HCT116 (cell line): ENCODE results near the gene FAM110D. TPM values are rescaled to one million over a fixed set of nuclear protein-coding genes. Genes with fewer than 3 reads are reported as not detected.

ENCODE experiments used
- ATAC-seq: fragments of 200-7000 bp; cut with Tn5 transposase; 2 replicates; pipeline ENCODE4 v1.9.1; 2020; ENCODE audit warnings: mild to moderate bottlenecking, moderate library complexity
- BruUV-seq: library from RNA; stranded (reverse); fragments of 400-500 nt; replicated peaks from 2 replicates; lab custom pipeline; 2021; lab: Mats Ljungman, UMichigan
- CTCF ChIA-PET: fragments of 300-600 bp; sonication (Branson Sonifier 250); formaldehyde crosslinking; loops from one replicate; lab custom pipeline; 2021; ENCODE audit warnings: antibody characterized with exemption; lab: Charles Lee
- POLR2A ChIA-PET: fragments of 300-600, 350-600 bp; sonication (Branson Sonifier 250); formaldehyde crosslinking; loops from one replicate; lab custom pipeline; 2021; ENCODE audit warnings: antibody characterized with exemption; lab: Charles Lee
- RAD21 ChIA-PET, 2 experiments: fragments of 300-600 bp; sonication (Branson Sonifier 250); formaldehyde crosslinking; loops; one replicate each; lab custom pipeline; 2023; ENCODE audit warnings: low total read pairs in 2 of 2; ENCODE audit not compliant: uncharacterized antibody in 2 of 2, unreplicated experiment in 2 of 2, low non-redundant PET in 1 of 2; lab: Charles Lee
- DNase-seq: peaks from one replicate; pipeline ENCODE4 v3.0.0-alpha.2; 2010; ENCODE audit warnings: low read depth, low spot score
- H2AFZ ChIP-seq: fragments of 200-600 bp; shearing (Covaris generic), sonication (generic); 2 replicates; pipeline ENCODE4 v1.6.1; 2017; ENCODE audit warnings: low read depth, mixed run types, mixed read lengths, antibody characterized with exemption, low read length; ENCODE audit not compliant: poor library complexity, severe bottlenecking
- H3K27ac ChIP-seq: 2 replicates; pipeline ENCODE4 v1.5.1; 2012; ENCODE audit warnings: low read depth, low read length
- H3K27me3 ChIP-seq: fragments of 200-600 bp; sonication (generic); 2 replicates; pipeline ENCODE4 v1.6.1; 2016; ENCODE audit warnings: mixed run types, low read length, mixed read lengths; ENCODE audit not compliant: insufficient read depth
- H3K36me3 ChIP-seq, 2 experiments: fragments of 200-500 bp in 1 of 2; fragments of 200-600 bp in 1 of 2; sonication (Bioruptor generic) in 1 of 2; sonication (generic) in 1 of 2; 2 replicates each; pipeline versions ENCODE4 v1.5.1 to v1.6.1; 2014 to 2016; ENCODE audit warnings: low read length in 2 of 2, inconsistent platforms in 1 of 2, mixed read lengths in 1 of 2, mixed run types in 1 of 2; ENCODE audit not compliant: insufficient read depth in 2 of 2, control insufficient read depth in 1 of 2
- H3K4me1 ChIP-seq, 2 experiments: fragments of 200-600 bp in 1 of 2; sonication (generic) in 1 of 2; 2 replicates each; pipeline versions ENCODE4 v1.5.1 to v1.6.1; 2012 to 2017; ENCODE audit warnings: low read length in 2 of 2, inconsistent platforms in 1 of 2, mild to moderate bottlenecking in 1 of 2, mixed read lengths in 1 of 2, mixed run types in 1 of 2, moderate library complexity in 1 of 2; ENCODE audit not compliant: insufficient read depth in 2 of 2, control insufficient read depth in 1 of 2
- H3K4me2 ChIP-seq: fragments of 200-600 bp; sonication (generic); 2 replicates; pipeline ENCODE4 v1.6.1; 2017; ENCODE audit warnings: mixed run types, low read length, mixed read lengths
- H3K4me3 ChIP-seq, 2 experiments: fragments of 200-600 bp in 1 of 2; sonication (generic) in 1 of 2; replicated peaks in 1 of 2; 2 replicates each; pipeline ENCODE4 v1.5.1; 2011 to 2016; ENCODE audit warnings: low read length in 2 of 2, control low read depth in 1 of 2, low read depth in 1 of 2, mild to moderate bottlenecking in 1 of 2, mixed read lengths in 1 of 2, mixed run types in 1 of 2
- H3K79me2 ChIP-seq: fragments of 200-600 bp; sonication (generic); 2 replicates; pipeline ENCODE4 v1.6.1; 2017; ENCODE audit warnings: mild to moderate bottlenecking, mixed run types, low read length, moderate library complexity, mixed read lengths; ENCODE audit not compliant: insufficient read depth
- H3K9ac ChIP-seq: fragments of 200-600 bp; sonication (generic); 2 replicates; pipeline ENCODE4 v1.6.1; 2016; ENCODE audit warnings: low read length, mixed read lengths
- H3K9me2 ChIP-seq: fragments of 200-600 bp; sonication (generic), shearing (Covaris generic); 2 replicates; pipeline ENCODE4 v1.6.1; 2017; ENCODE audit warnings: mixed run types, mild to moderate bottlenecking, moderate library complexity; ENCODE audit not compliant: insufficient read depth
- H3K9me3 ChIP-seq, 2 experiments: fragments of 200-500 bp in 1 of 2; fragments of 200-600 bp in 1 of 2; sonication (Bioruptor generic) in 1 of 2; sonication (generic) in 1 of 2; 2 replicates each; pipeline ENCODE4 v1.6.1; 2014 to 2017; ENCODE audit warnings: low read length in 2 of 2, mixed read lengths in 2 of 2, inconsistent platforms in 1 of 2, low read depth in 1 of 2, mild to moderate bottlenecking in 1 of 2, mixed run types in 1 of 2, moderate library complexity in 1 of 2; ENCODE audit not compliant: control insufficient read depth in 1 of 2, insufficient read depth in 1 of 2
- H4K20me1 ChIP-seq: fragments of 200-600 bp; sonication (generic), shearing (Covaris generic); 2 replicates; pipeline ENCODE4 v1.6.1; 2017; ENCODE audit warnings: mixed run types, mild to moderate bottlenecking, moderate library complexity; ENCODE audit not compliant: insufficient read depth
- EGR1 ChIP-seq: IDR thresholded peaks from 2 replicates; pipeline ENCODE4 v1.6.1; 2012; ENCODE audit warnings: low read depth
- ELF1 ChIP-seq: IDR thresholded peaks from 2 replicates; pipeline ENCODE4 v1.6.1; 2012; ENCODE audit warnings: low read depth, borderline replicate concordance
- EZH2 ChIP-seq: fragments of 200-600 bp; sonication (generic); IDR thresholded peaks from 2 replicates; pipeline ENCODE4 v1.6.1; 2017; ENCODE audit warnings: antibody characterized with exemption, mixed run types
- EZH2phosphoT487 ChIP-seq: fragments of 200-600 bp; IDR thresholded peaks from 2 replicates; pipeline ENCODE4 v1.6.1; 2018; ENCODE audit warnings: antibody characterized with exemption, borderline replicate concordance
- FOSL1 ChIP-seq: IDR thresholded peaks from 2 replicates; pipeline ENCODE4 v1.6.1; 2012; ENCODE audit warnings: low read depth
- POLR2A ChIP-seq: IDR thresholded peaks from 2 replicates; pipeline ENCODE4 v1.7.0; 2011; ENCODE audit warnings: borderline replicate concordance; ENCODE audit not compliant: insufficient read depth, insufficient read length; ENCODE audit errors: extremely low read depth
- SIN3A ChIP-seq: IDR thresholded peaks from 2 replicates; pipeline ENCODE4 v1.6.1; 2012; ENCODE audit warnings: low read depth
- SP1 ChIP-seq: IDR thresholded peaks from 2 replicates; pipeline ENCODE4 v1.6.1; 2012; ENCODE audit warnings: low read depth
- intact Hi-C: fragments of 100-400 bp; cut with micrococcal nuclease; formaldehyde crosslinking; loops from 2 replicates; pipeline ENCODE4 v1.10.0; 2022
- total RNA-seq: library from RNA; stranded (reverse); gene quantifications from one replicate; pipeline ENCODE4 v1.2.1, GENCODE V29; 2021; ENCODE audit not compliant: unreplicated experiment
- TF ChIP-seq, protein P1 (sequence below): IDR thresholded peaks from 2 replicates; pipeline ENCODE4 v1.6.1; 2012; ENCODE audit warnings: low read depth

The FAM110D gene
- total RNA-seq, 1 experiment from 2014 or later: 0.34 TPM

DNA sequence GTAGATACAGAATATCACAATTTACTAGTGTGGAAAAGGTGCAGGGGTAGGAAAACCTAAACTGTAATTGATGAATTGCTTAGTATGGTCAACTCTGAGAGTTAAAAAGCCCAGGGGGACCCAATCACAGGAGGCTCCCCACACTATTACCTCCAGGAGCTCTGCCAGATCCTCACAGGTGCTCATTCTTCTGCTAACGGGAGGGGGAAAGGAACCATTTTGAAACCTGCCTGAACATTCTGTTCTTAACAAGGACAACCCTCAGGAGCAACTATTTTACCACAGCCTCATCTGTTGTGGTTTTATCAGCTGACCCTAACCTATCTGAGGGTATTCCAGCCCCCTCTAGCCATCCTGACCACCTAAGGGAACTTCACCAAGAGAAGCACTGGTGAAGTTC, 28.2 kb upstream of the FAM110D start:
- H3K27ac ChIP-seq: no peak overlapping the region
- no peak for DNase-seq
- H3K9ac ChIP-seq: no peak overlapping the region
- no peaks in the 10 kb centered on the region for H3K79me2 ChIP-seq
- H3K36me3 ChIP-seq: no peaks in the 10 kb centered on the region
- peak overlapping the region; percentile 68 for H2AFZ ChIP-seq
- ChIA-PET POLR2A (no interaction called here), RAD21 (interaction anchor here (0.8 to 1.0 kb wide), 2 partner anchors 26 to 286 kb away, joined by 3 to 4 read pairs; no protein-coding TSS in a partner anchor), CTCF (no interaction called here)
- intact Hi-C loops: no loop called here
- no TSS peak for BruUV-seq
- H3K27me3 ChIP-seq: no peaks in the 10 kb centered on the region
- H3K9me3 ChIP-seq: no peaks in the 10 kb centered on the region
- TF ChIP-seq EGR1 (no peak), EZH2 (no peak), SIN3A (no peak), EZH2phosphoT487 (no peak), FOSL1 (no peak), POLR2A (no peak), SP1 (no peak), ELF1 (no peak)
- TF ChIP-seq, protein P1, sequence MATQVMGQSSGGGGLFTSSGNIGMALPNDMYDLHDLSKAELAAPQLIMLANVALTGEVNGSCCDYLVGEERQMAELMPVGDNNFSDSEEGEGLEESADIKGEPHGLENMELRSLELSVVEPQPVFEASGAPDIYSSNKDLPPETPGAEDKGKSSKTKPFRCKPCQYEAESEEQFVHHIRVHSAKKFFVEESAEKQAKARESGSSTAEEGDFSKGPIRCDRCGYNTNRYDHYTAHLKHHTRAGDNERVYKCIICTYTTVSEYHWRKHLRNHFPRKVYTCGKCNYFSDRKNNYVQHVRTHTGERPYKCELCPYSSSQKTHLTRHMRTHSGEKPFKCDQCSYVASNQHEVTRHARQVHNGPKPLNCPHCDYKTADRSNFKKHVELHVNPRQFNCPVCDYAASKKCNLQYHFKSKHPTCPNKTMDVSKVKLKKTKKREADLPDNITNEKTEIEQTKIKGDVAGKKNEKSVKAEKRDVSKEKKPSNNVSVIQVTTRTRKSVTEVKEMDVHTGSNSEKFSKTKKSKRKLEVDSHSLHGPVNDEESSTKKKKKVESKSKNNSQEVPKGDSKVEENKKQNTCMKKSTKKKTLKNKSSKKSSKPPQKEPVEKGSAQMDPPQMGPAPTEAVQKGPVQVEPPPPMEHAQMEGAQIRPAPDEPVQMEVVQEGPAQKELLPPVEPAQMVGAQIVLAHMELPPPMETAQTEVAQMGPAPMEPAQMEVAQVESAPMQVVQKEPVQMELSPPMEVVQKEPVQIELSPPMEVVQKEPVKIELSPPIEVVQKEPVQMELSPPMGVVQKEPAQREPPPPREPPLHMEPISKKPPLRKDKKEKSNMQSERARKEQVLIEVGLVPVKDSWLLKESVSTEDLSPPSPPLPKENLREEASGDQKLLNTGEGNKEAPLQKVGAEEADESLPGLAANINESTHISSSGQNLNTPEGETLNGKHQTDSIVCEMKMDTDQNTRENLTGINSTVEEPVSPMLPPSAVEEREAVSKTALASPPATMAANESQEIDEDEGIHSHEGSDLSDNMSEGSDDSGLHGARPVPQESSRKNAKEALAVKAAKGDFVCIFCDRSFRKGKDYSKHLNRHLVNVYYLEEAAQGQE: no peak
- H4K20me1 ChIP-seq: no peaks in the 10 kb centered on the region
- peaks cover 0 to 13% of the 10 kb centered on the region in 2 experiments; a peak in 2 of 4 replicates for H3K4me1 ChIP-seq
- no peak overlapping the region for H3K4me2 ChIP-seq
- 0 out of 2 replicates have a peak, but pooled peaks cover 3% of the 10 kb centered on the region for H3K9me2 ChIP-seq
- H3K4me3 ChIP-seq: no peak overlapping the region
- ATAC-seq: no peak
